Pancreas (tissue), 10 donors: ENCODE results near the gene SLN. TPM values are rescaled to one million over a fixed set of nuclear protein-coding genes. Genes with fewer than 3 reads are reported as not detected.

Experiments used
- ATAC-seq, 4 donors: fragments of 200-7000 bp; cut with Tn5 transposase; one replicate each; pipeline versions ENCODE4 v1.8.0 to v1.9.1; 2020; ENCODE audit warnings: mild to moderate bottlenecking in 4 of 4, moderate library complexity in 4 of 4
- DNase-seq, 6 donors: peaks; one replicate each; pipeline ENCODE4 v3.0.0-alpha.2; 2020
- FAIRE-seq: peaks from 2 replicates; lab custom pipeline; 2012; peaks lifted over from hg19 to GRCh38; lab: Jason Lieb, UNC
- H3K27ac ChIP-seq, 4 donors: fragments of 200-600 bp; sonication (generic); 1 replicate in 3 of 4; 2 replicates in 1 of 4; pipeline versions ENCODE4 v1.5.0 to v1.8.0; 2020
- H3K27me3 ChIP-seq, 4 donors: fragments of 200-600 bp; one replicate each; pipeline ENCODE4 v1.8.0; 2021
- H3K36me3 ChIP-seq, 3 donors: fragments of 200-600 bp; sonication (generic) in 1 of 3; one replicate each; pipeline versions ENCODE4 v1.5.0 to v1.8.0; 2020 to 2021
- H3K4me1 ChIP-seq, 3 donors: fragments of 200-600 bp; one replicate each; pipeline ENCODE4 v1.8.0; 2021
- H3K4me3 ChIP-seq, 4 donors: fragments of 200-600 bp; sonication (generic) in 2 of 4; one replicate each; pipeline versions ENCODE4 v1.5.0 to v1.8.0; 2020 to 2021
- H3K9me3 ChIP-seq, 4 donors: fragments of 200-600 bp; one replicate each; pipeline ENCODE4 v1.8.0; 2021
- CTCF ChIP-seq, 4 donors: fragments of 200-600 bp; sonication (generic) in 3 of 4; IDR thresholded peaks; one replicate each; pipeline versions ENCODE4 v1.5.0 to v1.8.0; 2021; ENCODE audit warnings: antibody characterized with exemption in 4 of 4
- WGBS, 2 donors: extraction: QIAGEN DNeasy Blood & Tissue Kit; methylation state at CpG; one replicate each; pipeline ENCODE4 v1.1.7; 2013; 5-methylcytosine and 5-hydroxymethylcytosine counted together
- intact Hi-C, 3 donors: fragments of 100-400 bp; cut with DNase I; formaldehyde crosslinking; loops; one replicate each; pipeline versions ENCODE4 v1.11.1 to v1.14.2; 2022
- polyA plus RNA-seq, 2 donors: library from polyadenylated mRNA; stranded (reverse); fragments of 200-250 nt; gene quantifications; one replicate each; pipeline ENCODE4 v1.2.3, GENCODE V29; 2013
- total RNA-seq, 6 donors: library from RNA; stranded (reverse); fragmentation: NEBNext Ultra II Directional in 4 of 6; extraction: Animal tissue kit (Norgen Biotek cat#: 25700) in 4 of 6; gene quantifications; one replicate each; pipeline versions ENCODE4 v1.2.1 to v1.2.4, GENCODE V29; 2021 to 2023
- donor health status: healthy with polysubstance abuse.
- donor health status: DM: no; HTN: no; CAD: no; lungs with moderate emphysema.
- donor health status: DM: no; HTN: no; CAD: no.
- donor health status: control.
- donor health status: control.
- donor health status: Bipolar disorder and iron deficiency.
- donor health status: DM: yes; HTN: yes; CAD: no.
- donor health status: DM: no; HTN: no; CAD: no.
- donor health status: DM: no; HTN: no; CAD: no.
- donor health status: DM: yes; HTN: yes; CAD: no.

Gene SLN
- total and polyA plus RNA-seq, 8 donors: 0.19 TPM; not detected in 7

GRCh38 chr11:107752508-107752907, 40.7 kb upstream of the SLN start:
- intact Hi-C loops: no loop called here
- no peaks in the 10 kb centered on the region for H3K27me3 ChIP-seq
- no peak for TF ChIP-seq CTCF (IDR thresholded peaks at IDR 0.05)
- no peaks in the 10 kb centered on the region for H3K4me1 ChIP-seq
- no peak overlapping the region for H3K27ac ChIP-seq
- no peaks in the 10 kb centered on the region for H3K9me3 ChIP-seq
- ATAC-seq (no peak), DNase-seq (no peak), FAIRE-seq (no peak)
- 55% methylated on average over 5 of the region's 5 CpGs for WGBS, 2 donors
- H3K4me3 ChIP-seq: no peak overlapping the region
- no peaks in the 10 kb centered on the region for H3K36me3 ChIP-seq

- 65 to 80% methylated on average over 9 of the region's 9 CpGs for WGBS, 2 donors
- Histone ChIP-seq H3K4me1 (no peaks in the 10 kb centered on the region), H3K9me3 (no peaks in the 10 kb centered on the region), H3K4me3 (no peak overlapping the region), H3K27ac (no peak overlapping the region), H3K27me3 (no peaks in the 10 kb centered on the region), H3K36me3 (no peaks in the 10 kb centered on the region)
- TF ChIP-seq CTCF (IDR thresholded peaks at IDR 0.05): no peak
- ATAC-seq: no peak
- intact Hi-C loops: no loop called here
- no peak for DNase-seq
- no peak for FAIRE-seq
Measured at GRCh38 chr11:107751082-107751481, 39.2 kb upstream of the SLN start.

- 69 to 79% methylated on average over 15 of the region's 15 CpGs for WGBS, 2 donors
- no peak for DNase-seq
- intact Hi-C loops: no loop called here
Measured at GRCh38 chr11:107750313-107750712, 38.5 kb upstream of the SLN start.

GRCh38 chr11:107747622-107748021, 35.8 kb upstream of the SLN start:
- Histone ChIP-seq H3K27ac (no peak overlapping the region), H3K36me3 (no peaks in the 10 kb centered on the region), H3K9me3 (no peaks in the 10 kb centered on the region), H3K4me3 (no peak overlapping the region), H3K27me3 (no peaks in the 10 kb centered on the region), H3K4me1 (no peaks in the 10 kb centered on the region)
- no peak for TF ChIP-seq CTCF (IDR thresholded peaks at IDR 0.05)
- FAIRE-seq (no peak), ATAC-seq (no peak), DNase-seq (no peak)
- intact Hi-C loops: no loop called here
- 29 to 36% methylated on average over 2 of the region's 2 CpGs for WGBS, 2 donors

More at GRCh38 chr11:107750313-107750712, 38.5 kb upstream of the SLN start:
- H3K9me3 ChIP-seq: no peaks in the 10 kb centered on the region
- TF ChIP-seq CTCF (IDR thresholded peaks at IDR 0.05): no peak
- no peak for FAIRE-seq
- no peak for ATAC-seq
- H3K36me3 ChIP-seq: no peaks in the 10 kb centered on the region
- H3K4me1 ChIP-seq: no peaks in the 10 kb centered on the region
- no peak overlapping the region for H3K4me3 ChIP-seq
- no peaks in the 10 kb centered on the region for H3K27me3 ChIP-seq
- no peak overlapping the region for H3K27ac ChIP-seq

GRCh38 chr11:107744736-107745135, 32.9 kb upstream of the SLN start:
- Histone ChIP-seq H3K27ac (no peak overlapping the region), H3K27me3 (no peaks in the 10 kb centered on the region), H3K36me3 (no peaks in the 10 kb centered on the region), H3K4me3 (no peak overlapping the region), H3K9me3 (no peaks in the 10 kb centered on the region), H3K4me1 (no peaks in the 10 kb centered on the region)
- ATAC-seq: no peak
- no peak for DNase-seq
- FAIRE-seq: no peak
- no peak for TF ChIP-seq CTCF (IDR thresholded peaks at IDR 0.05)
- intact Hi-C loops: no loop called here
- 50 to 72% methylated on average over 3 of the region's 3 CpGs for WGBS, 2 donors
